Esophagus (tissue), 2 donors: ENCODE data around the gene RNF169. TPM values are rescaled to one million over a fixed set of nuclear protein-coding genes. Genes with fewer than 3 reads are reported as not detected.

Experiments used
- H3K27ac ChIP-seq, 2 donors: one replicate each; pipeline ENCODE4 v1.5.1; 2013; ENCODE audit warnings: low read depth in 2 of 2, mild to moderate bottlenecking in 2 of 2, inconsistent platforms in 1 of 2, low read length in 1 of 2, moderate library complexity in 1 of 2
- H3K27me3 ChIP-seq, 2 donors: one replicate each; pipeline ENCODE4 v1.6.1; 2013; ENCODE audit warnings: low read length in 2 of 2, control low read depth in 1 of 2, mild to moderate bottlenecking in 1 of 2; ENCODE audit not compliant: insufficient read depth in 2 of 2, control insufficient read depth in 1 of 2
- H3K36me3 ChIP-seq, 2 donors: one replicate each; pipeline ENCODE4 v1.6.1; 2013; ENCODE audit warnings: low read length in 1 of 2; ENCODE audit not compliant: control insufficient read depth in 2 of 2, insufficient read depth in 2 of 2
- H3K4me1 ChIP-seq, 2 donors: one replicate each; pipeline ENCODE4 v1.6.1; 2013; ENCODE audit warnings: low read length in 1 of 2; ENCODE audit not compliant: control insufficient read depth in 2 of 2, insufficient read depth in 2 of 2
- H3K4me3 ChIP-seq, 2 donors: one replicate each; pipeline ENCODE4 v1.5.1; 2013; ENCODE audit warnings: low read length in 2 of 2, mild to moderate bottlenecking in 2 of 2, low read depth in 1 of 2, moderate library complexity in 1 of 2
- H3K9me3 ChIP-seq, 2 donors: one replicate each; pipeline ENCODE4 v1.6.1; 2013; ENCODE audit warnings: mild to moderate bottlenecking in 2 of 2, low read depth in 1 of 2, low read length in 1 of 2, moderate library complexity in 1 of 2; ENCODE audit not compliant: control insufficient read depth in 2 of 2, insufficient read depth in 1 of 2
- WGBS, 2 donors: extraction: QIAGEN DNeasy Blood & Tissue Kit; methylation state at CpG; one replicate each; pipeline ENCODE4 v1.1.7; 2013; 5-methylcytosine and 5-hydroxymethylcytosine counted together
- polyA plus RNA-seq, 2 donors: library from polyadenylated mRNA; stranded (reverse); fragments of 200-250 nt; gene quantifications; one replicate each; pipeline ENCODE4 v1.2.3, GENCODE V29; 2013
- donor health status: healthy with polysubstance abuse.
- donor health status: Bipolar disorder and iron deficiency.

RNF169 gene
- polyA plus RNA-seq, 2 donors = 4.8 to 9.2 TPM

- Histone ChIP-seq H3K9me3 (no peaks in the 10 kb centered on the region), H3K4me1 (no peaks in the 10 kb centered on the region), H3K27ac (no peak overlapping the region), H3K27me3 (no peaks in the 10 kb centered on the region), H3K4me3 (no peak overlapping the region), H3K36me3 (no peaks in the 10 kb centered on the region)
- 60 to 68% methylated on average over 8 of the region's 8 CpGs for WGBS, 2 donors
Observed at GRCh38 chr11:74710281-74710938, 38.2 kb upstream of the RNF169 start.

- Histone ChIP-seq H3K4me1 (no peaks in the 10 kb centered on the region), H3K9me3 (no peaks in the 10 kb centered on the region), H3K27ac (no peak overlapping the region), H3K36me3 (no peaks in the 10 kb centered on the region), H3K4me3 (no peak overlapping the region), H3K27me3 (no peaks in the 10 kb centered on the region)
- 67 to 68% methylated on average over 4 of the region's 4 CpGs for whole genome bisulfite sequencing, 2 donors
Observed at GRCh38 chr11:74713686-74714085, 35.0 kb upstream of the RNF169 start.

- Histone ChIP-seq H3K36me3 (no peaks in the 10 kb centered on the region), H3K27ac (no peak overlapping the region), H3K4me3 (no peak overlapping the region), H3K27me3 (no peaks in the 10 kb centered on the region), H3K4me1 (no peaks in the 10 kb centered on the region), H3K9me3 (no peaks in the 10 kb centered on the region)
- 85 to 88% methylated on average over 7 of the region's 7 CpGs for WGBS, 2 donors
Observed at GRCh38 chr11:74714904-74715303, 33.7 kb upstream of the RNF169 start.

GRCh38 chr11:74717221-74717969 is 31.3 kb upstream of the RNF169 start:
- H3K36me3 ChIP-seq = no peaks in the 10 kb centered on the region
- peak overlapping the region; percentile 35 to 47 for H3K27ac ChIP-seq
- no peaks in the 10 kb centered on the region for H3K9me3 ChIP-seq
- 69 to 73% methylated on average over 5 of the region's 5 CpGs for WGBS, 2 donors
- H3K4me1 ChIP-seq = no peaks in the 10 kb centered on the region
- no peak overlapping the region for H3K4me3 ChIP-seq
- H3K27me3 ChIP-seq = no peaks in the 10 kb centered on the region

GRCh38 chr11:74719011-74719410 is 29.6 kb upstream of the RNF169 start:
- WGBS, 2 donors = 88 to 91% methylated on average over 5 of the region's 5 CpGs
- H3K27ac ChIP-seq = peak overlapping the region in 1 of 2 donors; percentile 33
- no peaks in the 10 kb centered on the region for H3K4me1 ChIP-seq

GRCh38 chr11:74720596-74721478 is 27.8 kb upstream of the RNF169 start:
- Histone ChIP-seq H3K9me3 (no peaks in the 10 kb centered on the region), H3K36me3 (no peaks in the 10 kb centered on the region), H3K27me3 (no peaks in the 10 kb centered on the region), H3K4me1 (no peaks in the 10 kb centered on the region), H3K27ac (peak overlapping the region; percentile 35 to 70), H3K4me3 (no peak overlapping the region)
- 56 to 65% methylated on average over 16 to 17 of the region's 17 CpGs for WGBS, 2 donors

More at GRCh38 chr11:74719011-74719410, 29.6 kb upstream of the RNF169 start:
- H3K36me3 ChIP-seq = no peaks in the 10 kb centered on the region
- H3K4me3 ChIP-seq = no peak overlapping the region
- no peaks in the 10 kb centered on the region for H3K27me3 ChIP-seq
- H3K9me3 ChIP-seq = no peaks in the 10 kb centered on the region

GRCh38 chr11:74721479-74721835 is 27.2 kb upstream of the RNF169 start:
- Histone ChIP-seq H3K9me3 (no peaks in the 10 kb centered on the region), H3K4me1 (no peaks in the 10 kb centered on the region), H3K27ac (peak overlapping the region; percentile 15 to 70), H3K27me3 (no peaks in the 10 kb centered on the region), H3K36me3 (no peaks in the 10 kb centered on the region), H3K4me3 (no peak overlapping the region)
- WGBS, 2 donors = 84 to 96% methylated on average over 3 of the region's 3 CpGs

- WGBS, 2 donors = 76 to 78% methylated on average over 5 of the region's 5 CpGs
- no peaks in the 10 kb centered on the region for H3K4me1 ChIP-seq
- H3K4me3 ChIP-seq = no peak overlapping the region
- H3K27me3 ChIP-seq = no peaks in the 10 kb centered on the region
- H3K36me3 ChIP-seq = no peaks in the 10 kb centered on the region
- H3K27ac ChIP-seq = no peak overlapping the region
- no peaks in the 10 kb centered on the region for H3K9me3 ChIP-seq
Observed at GRCh38 chr11:74723511-74723910, 25.1 kb upstream of the RNF169 start.

GRCh38 chr11:74725701-74726100 is 22.9 kb upstream of the RNF169 start:
- Histone ChIP-seq H3K4me1 (no peaks in the 10 kb centered on the region), H3K9me3 (no peaks in the 10 kb centered on the region), H3K4me3 (no peak overlapping the region), H3K27ac (no peak overlapping the region), H3K36me3 (no peaks in the 10 kb centered on the region), H3K27me3 (peaks cover 0 to 7% of the 10 kb centered on the region in 2 donors)
- 51 to 56% methylated on average over 4 of the region's 4 CpGs for WGBS, 2 donors
